SK-N-SH treated with all-trans-retinoic acid at 6 μM for 48 hours (cell line): ENCODE results near the gene PTPN18.

ENCODE experiments used
- ISL1 ChIP-seq: fragments of 250-450 bp; sonication (Bioruptor Pico); IDR thresholded peaks from 2 replicates; pipeline ENCODE4 v2.1.2; 2022; ENCODE audit warnings: mild to moderate bottlenecking, moderate library complexity
- RARB ChIP-seq: fragments of 250-450 bp; sonication (Bioruptor Pico); IDR thresholded peaks from 2 replicates; pipeline ENCODE4 v1.8.0; 2021; ENCODE audit warnings: mild to moderate bottlenecking, moderate library complexity
- ZFP3 ChIP-seq: fragments of 250-450 bp; sonication (Bioruptor Pico); IDR thresholded peaks from 2 replicates; pipeline ENCODE4 v1.5.0; 2020; ENCODE audit warnings: mild to moderate bottlenecking, moderate library complexity
- ZFP30 ChIP-seq: fragments of 450-650 bp; formaldehyde crosslinking; IDR thresholded peaks from 2 replicates; pipeline ENCODE4 v1.5.0; 2022; ENCODE audit warnings: mild to moderate bottlenecking, moderate library complexity
- ZNF8 ChIP-seq: fragments of 450-650 bp; formaldehyde crosslinking; IDR thresholded peaks from 2 replicates; pipeline ENCODE4 v1.5.0; 2020; ENCODE audit warnings: mild to moderate bottlenecking, moderate library complexity
- TF ChIP-seq, protein P1 (sequence below): fragments of 250-450 bp; sonication (Bioruptor Pico); IDR thresholded peaks from 2 replicates; pipeline ENCODE4 v1.8.0; 2020; ENCODE audit warnings: mild to moderate bottlenecking, moderate library complexity, borderline replicate concordance

DNA sequence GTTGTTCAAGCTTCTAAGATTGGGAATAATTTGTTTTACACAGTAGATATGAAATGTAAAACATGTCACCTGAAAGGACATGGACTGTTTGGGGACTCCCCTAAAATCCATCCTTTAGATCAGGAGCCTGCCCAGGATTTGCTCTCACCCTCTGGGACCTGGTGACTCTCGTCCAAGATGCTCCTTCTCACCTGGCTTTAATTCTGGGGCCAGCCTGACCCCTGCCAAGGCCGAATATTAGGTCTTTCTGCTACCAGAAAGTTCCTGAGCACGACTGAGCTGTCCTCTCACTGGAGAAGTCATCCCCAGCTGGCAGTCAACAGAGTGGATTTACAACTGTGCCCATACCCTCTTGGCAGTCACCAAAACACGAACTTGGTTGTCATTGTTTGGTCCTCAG is 25.3 kb downstream of the PTPN18 start:
- TF ChIP-seq, protein P1, sequence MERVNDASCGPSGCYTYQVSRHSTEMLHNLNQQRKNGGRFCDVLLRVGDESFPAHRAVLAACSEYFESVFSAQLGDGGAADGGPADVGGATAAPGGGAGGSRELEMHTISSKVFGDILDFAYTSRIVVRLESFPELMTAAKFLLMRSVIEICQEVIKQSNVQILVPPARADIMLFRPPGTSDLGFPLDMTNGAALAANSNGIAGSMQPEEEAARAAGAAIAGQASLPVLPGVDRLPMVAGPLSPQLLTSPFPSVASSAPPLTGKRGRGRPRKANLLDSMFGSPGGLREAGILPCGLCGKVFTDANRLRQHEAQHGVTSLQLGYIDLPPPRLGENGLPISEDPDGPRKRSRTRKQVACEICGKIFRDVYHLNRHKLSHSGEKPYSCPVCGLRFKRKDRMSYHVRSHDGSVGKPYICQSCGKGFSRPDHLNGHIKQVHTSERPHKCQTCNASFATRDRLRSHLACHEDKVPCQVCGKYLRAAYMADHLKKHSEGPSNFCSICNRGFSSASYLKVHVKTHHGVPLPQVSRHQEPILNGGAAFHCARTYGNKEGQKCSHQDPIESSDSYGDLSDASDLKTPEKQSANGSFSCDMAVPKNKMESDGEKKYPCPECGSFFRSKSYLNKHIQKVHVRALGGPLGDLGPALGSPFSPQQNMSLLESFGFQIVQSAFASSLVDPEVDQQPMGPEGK: no peak
- TF ChIP-seq ISL1 (CRISPR knock-in tag) (no peak), ZFP3 (CRISPR knock-in tag) (no peak), ZNF8 (CRISPR knock-in tag) (no peak), RARB (CRISPR knock-in tag) (no peak), ZFP30 (CRISPR knock-in tag) (no peak)
